HepG2 (cell line): Measurements from ENCODE around the gene ARHGAP4. TPM values are rescaled to one million over a fixed set of nuclear protein-coding genes. Genes with fewer than 3 reads are reported as not detected.

Source experiments
- ATAC-seq: fragments of 200-7000 bp; cut with Tn5 transposase; 3 replicates; pipeline ENCODE4 v1.9.1; 2020; ENCODE audit warnings: mild to moderate bottlenecking, moderate library complexity
- BruUV-seq: library from RNA; stranded (reverse); fragments of 400-500 nt; replicated peaks from 2 replicates; lab custom pipeline; 2021; lab: Mats Ljungman, UMichigan
- CTCF ChIA-PET: fragments of 300-600 bp; formaldehyde crosslinking; extraction: SDS; loops from one replicate; lab custom pipeline; 2021; ENCODE audit warnings: low total read pairs, inconsistent platforms, low intra/inter-chr PET ratio; lab: Yijun Ruan, JAX
- POLR2A ChIA-PET: fragments of 350-600 bp; sonication (Branson Sonifier 250); formaldehyde crosslinking; loops from one replicate; lab custom pipeline; 2020; ENCODE audit warnings: antibody characterized with exemption, inconsistent platforms; lab: Yijun Ruan, JAX
- DNase-seq: peaks from one replicate; pipeline ENCODE4 v3.0.0-alpha.2; 2015; ENCODE audit warnings: low spot score
- FAIRE-seq: peaks from 3 replicates; lab custom pipeline; 2011; peaks lifted over from hg19 to GRCh38; lab: Jason Lieb, UNC
- H2AFZ ChIP-seq: one replicate; pipeline ENCODE4 v1.6.1; 2011; ENCODE audit warnings: low read length, inconsistent platforms
- H3K27ac ChIP-seq: fragments of 300-600 bp; 3 replicates; pipeline ENCODE4 v1.8.0; 2011; ENCODE audit warnings: mixed run types, mild to moderate bottlenecking, mixed read lengths, low read length, inconsistent platforms; ENCODE audit not compliant: insufficient read depth; ENCODE audit errors: extremely low read length
- H3K27me3 ChIP-seq, 2 experiments: fragments of 200-600 bp in 1 of 2; 2 replicates in 1 of 2; 3 replicates in 1 of 2; pipeline versions ENCODE4 v1.6.0 to v1.8.0; 2011; ENCODE audit warnings: low read length in 2 of 2, mild to moderate bottlenecking in 2 of 2, moderate library complexity in 2 of 2, inconsistent platforms in 1 of 2; ENCODE audit not compliant: insufficient read depth in 2 of 2, control insufficient read depth in 1 of 2
- H3K36me3 ChIP-seq, 2 experiments: fragments of 200-600 bp in 1 of 2; replicated peaks in 1 of 2; 2 replicates in 1 of 2; 3 replicates in 1 of 2; pipeline versions ENCODE4 v1.5.1 to v1.8.0; 2011; ENCODE audit warnings: low read length in 2 of 2, inconsistent platforms in 1 of 2; ENCODE audit not compliant: insufficient read depth in 2 of 2, control insufficient read depth in 1 of 2
- H3K4me1 ChIP-seq: 2 replicates; pipeline ENCODE4 v1.5.1; 2012; ENCODE audit warnings: low read length, inconsistent platforms; ENCODE audit not compliant: insufficient read depth
- H3K4me2 ChIP-seq: 2 replicates; pipeline ENCODE4 v1.6.0; 2011; ENCODE audit warnings: low read depth, low read length, inconsistent platforms
- H3K4me3 ChIP-seq, 3 experiments: fragments of 200-600 bp in 1 of 3; sonication (generic), shearing (Covaris generic) in 1 of 3; replicated peaks in 1 of 3; 2 replicates each; pipeline ENCODE4 v1.5.1; 2011 to 2016; ENCODE audit warnings: low read length in 3 of 3, inconsistent platforms in 2 of 3, low read depth in 2 of 3, mild to moderate bottlenecking in 2 of 3, control low read depth in 1 of 3, mixed read lengths in 1 of 3; ENCODE audit not compliant: insufficient read depth in 1 of 3
- H3K79me2 ChIP-seq: one replicate; pipeline ENCODE4 v1.6.1; 2011; ENCODE audit warnings: low read length, inconsistent platforms; ENCODE audit not compliant: insufficient read depth
- H3K9ac ChIP-seq: 2 replicates; pipeline ENCODE4 v1.6.0; 2011; ENCODE audit warnings: mild to moderate bottlenecking, low read depth, low read length, inconsistent platforms; ENCODE audit not compliant: insufficient read depth
- H3K9me3 ChIP-seq: 2 replicates; pipeline ENCODE4 v1.5.1; 2012; ENCODE audit warnings: mild to moderate bottlenecking, low read length
- H4K20me1 ChIP-seq: 2 replicates; pipeline ENCODE4 v1.6.0; 2011; ENCODE audit warnings: inconsistent platforms, mild to moderate bottlenecking, low read length, moderate library complexity; ENCODE audit not compliant: insufficient read depth
- ADNP ChIP-seq: sonication (generic); formaldehyde crosslinking; IDR thresholded peaks from 2 replicates; pipeline ENCODE4 v1.4.0; 2020; ENCODE audit warnings: missing genetic modification reagents
- FLYWCH1 ChIP-seq: sonication (generic); formaldehyde crosslinking; IDR thresholded peaks from 2 replicates; pipeline ENCODE4 v1.8.1; 2023; ENCODE audit warnings: mild to moderate bottlenecking, missing genetic modification reagents
- HIC2 ChIP-seq: sonication (generic); formaldehyde crosslinking; IDR thresholded peaks from 2 replicates; pipeline ENCODE4 v1.9.0; 2022; ENCODE audit warnings: low read depth, missing genetic modification reagents
- HMGXB4 ChIP-seq, 2 experiments: sonication (generic) in 1 of 2; formaldehyde crosslinking in 1 of 2; IDR thresholded peaks; 2 replicates each; pipeline versions ENCODE4 v1.4.0 to v1.6.1; 2018 to 2020; ENCODE audit warnings: missing genetic modification reagents in 2 of 2, borderline replicate concordance in 1 of 2, low read depth in 1 of 2, mild to moderate bottlenecking in 1 of 2, missing biosample characterization in 1 of 2
- KDM2A ChIP-seq: sonication (generic); formaldehyde crosslinking; IDR thresholded peaks from 2 replicates; pipeline ENCODE4 v1.4.0; 2020; ENCODE audit warnings: low read depth, missing genetic modification reagents, borderline replicate concordance
- SRY ChIP-seq: sonication (generic); formaldehyde crosslinking; IDR thresholded peaks from 2 replicates; pipeline ENCODE4 v1.8.0; 2022; ENCODE audit warnings: mild to moderate bottlenecking, missing genetic modification reagents
- ZNF10 ChIP-seq: sonication (generic); formaldehyde crosslinking; IDR thresholded peaks from 2 replicates; pipeline ENCODE4 v1.4.0; 2020; ENCODE audit warnings: mild to moderate bottlenecking, low read depth, missing genetic modification reagents, borderline replicate concordance
- ZNF574 ChIP-seq: sonication (generic); formaldehyde crosslinking; IDR thresholded peaks from 2 replicates; pipeline ENCODE4 v1.4.0; 2020; ENCODE audit warnings: missing genetic modification reagents
- ZNF687 ChIP-seq: sonication (generic); formaldehyde crosslinking; IDR thresholded peaks from 2 replicates; pipeline ENCODE4 v1.5.1; 2020; ENCODE audit warnings: mild to moderate bottlenecking, missing genetic modification reagents, moderate library complexity
- WGBS: methylation state at CpG from one replicate; pipeline ENCODE4 v1.1.6; 2017; ENCODE audit warnings: low lambda C conversion rate; 5-methylcytosine and 5-hydroxymethylcytosine counted together
- in situ Hi-C: cut with HindIII; loops from 2 replicates; pipeline ENCODE4 v1.10.0; 2017; ENCODE audit warnings: low pct_unique_long_range_greater_than_20kb; ENCODE audit not compliant: extremely low pct_ligation_motif_present
- intact Hi-C: fragments of 100-400 bp; cut with micrococcal nuclease; formaldehyde crosslinking; loops from one replicate; pipeline ENCODE4 v1.10.0; 2022; ENCODE audit not compliant: unreplicated experiment
- polyA plus RNA-seq, 8 experiments: library from polyadenylated mRNA; depleted of rRNA in 3 of 8; stranded (reverse) in 7 of 8; unstranded in 1 of 8; fragments of >200 nt; fragmentation: Illumina TruSeq in 4 of 8; extraction: Trizol in 4 of 8; gene quantifications; 2 replicates each; pipeline versions ENCODE4 v1.2.1 to v1.2.3, GENCODE V29; 2011 to 2016; ENCODE audit warnings: low read depth in 4 of 8, missing spikeins in 1 of 8, mixed read lengths in 1 of 8; ENCODE audit not compliant: insufficient read depth in 1 of 8
- total RNA-seq, 5 experiments: library from RNA; depleted of rRNA; stranded (reverse); fragments of >200 nt; fragmentation: Illumina TruSeq; extraction: Trizol; gene quantifications; 2 replicates each; pipeline ENCODE4 v1.2.3, GENCODE V29; 2016; ENCODE audit warnings: low read depth in 1 of 5

ARHGAP4 gene
- total and polyA plus RNA-seq, 2 of the 13 experiments (the other 11 are each of a cell fraction or from before 2014, with no cell fraction given), result 0.57 to 0.64 TPM

- no peak for TF ChIP-seq FLYWCH1 (CRISPR knock-in tag)
Observed at GRCh38 chrX:153925387-153925738, 701 bp downstream of the ARHGAP4 start (continued).

GRCh38 chrX:153924149-153924861 lies 1.8 kb downstream of the ARHGAP4 start:
- peak; percentile 89 for FAIRE-seq
- Histone ChIP-seq H3K9ac (peak overlapping the region; percentile 52; the same call in 1 of the 2 replicates), H4K20me1 (no peaks in the 10 kb centered on the region), H3K79me2 (no peaks in the 10 kb centered on the region), H3K36me3 (no peaks in the 10 kb centered on the region), H3K27ac (peak overlapping the region; percentile 40), H3K4me1 (peaks cover 61% of the 10 kb centered on the region), H3K27me3 (no peaks in the 10 kb centered on the region; a peak in 1 of 5 replicates), H3K4me2 (peak overlapping the region; percentile 61), H3K4me3 (peak overlapping the region in 1 of 3 experiments; percentile 16; a peak in 1 of 6 replicates), H2AFZ (no peak overlapping the region), H3K9me3 (no peaks in the 10 kb centered on the region)
- CTCF ChIA-PET, result interaction anchor here (2.3 to 4.4 kb wide), 2 partner anchors 23 to 29 kb away, joined by 8 to 29 read pairs; no protein-coding TSS in a partner anchor
- in situ Hi-C loops, result no loop called here
- no TSS peak for BruUV-seq
- 58% methylated on average over 2 of the region's 14 CpGs for WGBS
- POLR2A ChIA-PET, result interaction anchor here (1.4 to 3.7 kb wide), 3 partner anchors 11 to 24 kb away, joined by 4 to 20 read pairs (median 9); partner anchors contain the start of gene NAA10
- peak; percentile 58 for DNase-seq
- intact Hi-C loops, result loop anchor here (2.0 kb wide), 1 partner anchor 22 kb away; no protein-coding TSS in a partner anchor
- peak; percentile 33 for ATAC-seq
- TF ChIP-seq ZNF10 (CRISPR knock-in tag) (no peak), ZNF574 (no peak), HIC2 (CRISPR knock-in tag) (no peak), ZNF687 (peak; percentile 61), SRY (no peak), HMGXB4 (CRISPR knock-in tag; IDR thresholded peaks at IDR 0.05; ENCODE audit: borderline replicate concordance in 1 of 2, low read depth in 1 of 2) (peak in 1 of 2 experiments; percentile 42; a peak in 2 of 4 replicates), KDM2A (CRISPR knock-in tag) (no peak), ADNP (no peak)
